ENCODE data around the gene AK8.

Gene AK8
- total RNA-seq, result 0 to 0.97 (median 0.17) reads per million in 3 donors

DNA sequence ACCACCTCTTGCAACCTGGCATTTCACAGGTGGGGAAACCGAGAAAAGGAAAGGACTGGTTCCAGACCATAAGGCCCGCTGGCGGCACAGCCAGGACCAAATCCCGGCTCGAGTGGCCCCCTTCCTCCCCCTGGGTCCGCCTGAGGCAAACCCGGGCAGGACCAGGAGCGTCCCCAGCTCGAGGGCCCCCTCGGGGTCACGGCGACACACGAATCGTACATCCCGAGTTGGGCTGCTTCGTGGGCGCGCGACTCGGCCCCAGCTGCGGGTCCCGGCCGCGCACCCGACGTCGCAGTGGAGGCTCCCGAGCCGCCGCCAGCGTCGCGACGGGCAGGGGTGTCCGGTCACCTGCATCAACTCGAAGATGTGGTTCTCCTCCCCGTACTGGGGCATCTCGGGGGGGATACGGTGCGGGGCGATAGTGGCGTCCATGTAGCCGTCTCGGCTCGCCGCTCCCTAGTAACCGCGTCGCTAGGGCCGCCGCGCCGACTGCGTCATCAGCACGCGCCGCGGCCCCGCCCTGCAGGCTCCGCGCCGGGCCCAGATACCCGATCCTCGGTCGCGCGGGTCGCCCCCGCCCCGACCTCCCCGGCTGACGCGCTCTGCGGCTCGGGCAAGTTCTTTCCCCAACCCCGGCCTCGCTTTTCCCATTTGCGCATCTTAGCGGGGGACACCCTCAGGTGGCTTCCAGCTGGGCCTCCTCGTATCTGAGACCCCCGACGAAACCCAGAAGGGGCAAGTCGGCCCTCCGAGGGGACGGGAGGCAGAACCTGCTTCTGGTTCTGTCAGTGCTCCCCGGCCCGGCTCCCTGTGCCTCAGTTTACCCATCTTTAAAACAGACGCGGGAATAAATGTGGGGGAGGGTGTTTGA lies at the start of gene AK8:
AK8 (minus strand) TSS at position 461 of the 871 bp plus-strand sequence; CDS start at position 432, 29 bp downstream.
- H3K36me3 ChIP-seq (ENCODE audit: control insufficient read depth, insufficient read depth, low read length), result no peaks in the 10 kb centered on the region
- H3K27me3 ChIP-seq (replicated peaks; ENCODE audit: control insufficient read depth, insufficient read depth, low read length, poor library complexity, severe bottlenecking), result no peaks in the 10 kb centered on the region
- peak; percentile 61 to 66 (median 62) for DNase-seq
- H3K27ac ChIP-seq (ENCODE audit: insufficient read depth, low read length, poor library complexity, severe bottlenecking), result peak within 1 kb of the TSS; percentile 68
- no peaks in the 10 kb centered on the region for H3K9me3 ChIP-seq (ENCODE audit: control insufficient read depth, low read length)
- H3K4me3 ChIP-seq (ENCODE audit: insufficient read depth, low read depth, low read length, poor library complexity, severe bottlenecking), result peak within 1 kb of the TSS; percentile 97
- peaks cover 13% of the 10 kb centered on the region for H3K4me1 ChIP-seq (ENCODE audit: control insufficient read depth, insufficient read depth, low read length, poor library complexity, severe bottlenecking)

DNA sequence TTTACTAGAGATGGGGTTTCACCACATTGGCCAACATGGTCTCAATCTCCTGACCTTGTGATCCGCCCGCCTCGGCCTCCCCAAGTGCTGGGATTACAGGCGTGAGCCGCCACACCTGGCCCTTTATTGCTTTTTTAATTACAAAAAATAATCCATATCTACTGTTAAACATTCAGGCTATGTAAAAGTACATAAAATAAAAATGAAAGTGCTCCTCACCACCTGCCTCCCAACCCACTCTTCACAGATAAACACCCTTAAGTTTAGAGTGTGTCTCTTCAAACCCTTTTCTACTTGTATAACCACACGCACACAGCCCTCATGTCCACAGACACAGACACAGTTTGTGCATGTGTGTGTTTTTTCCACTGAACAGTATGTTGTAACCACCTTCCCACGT lies 49.6 kb upstream of the AK8 start:
- Histone ChIP-seq H3K36me3 (ENCODE audit: control insufficient read depth, insufficient read depth, low read length) (peaks cover 47% of the 10 kb centered on the region), H3K27ac (ENCODE audit: insufficient read depth, low read length, poor library complexity, severe bottlenecking) (no peak overlapping the region), H3K27me3 (replicated peaks; ENCODE audit: control insufficient read depth, insufficient read depth, low read length, poor library complexity, severe bottlenecking) (no peaks in the 10 kb centered on the region), H3K4me3 (ENCODE audit: insufficient read depth, low read depth, low read length, poor library complexity, severe bottlenecking) (no peak overlapping the region), H3K4me1 (ENCODE audit: control insufficient read depth, insufficient read depth, low read length, poor library complexity, severe bottlenecking) (no peaks in the 10 kb centered on the region), H3K9me3 (ENCODE audit: control insufficient read depth, low read length) (no peaks in the 10 kb centered on the region)
- no peak for DNase-seq

DNA sequence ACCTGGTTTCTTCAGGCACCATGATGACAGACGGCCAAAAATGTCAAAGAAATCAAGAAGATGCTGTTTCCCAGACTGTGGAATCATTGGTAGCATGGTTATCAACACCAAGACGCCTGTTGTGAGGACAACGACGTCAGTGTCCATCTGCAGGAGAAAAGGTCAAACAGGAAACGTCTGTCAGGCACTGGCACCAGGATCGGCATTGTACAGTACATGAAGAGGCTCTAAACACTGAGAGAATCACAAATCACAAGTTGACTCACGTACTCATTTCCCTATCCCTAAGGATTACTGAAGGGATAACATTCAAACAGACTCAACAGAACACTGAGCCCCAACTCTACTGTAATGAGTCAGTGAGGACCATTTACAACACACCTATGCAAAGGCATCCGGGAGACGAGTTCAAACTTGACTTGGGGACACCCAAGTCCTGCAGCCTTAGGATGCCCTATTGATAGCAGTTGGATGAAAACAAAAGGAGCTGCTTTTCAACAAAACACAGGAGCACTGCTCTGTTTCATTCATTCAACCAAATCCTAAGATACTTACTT lies 45.3 kb upstream of the AK8 start:
- no peaks in the 10 kb centered on the region for H3K27me3 ChIP-seq (replicated peaks; ENCODE audit: control insufficient read depth, insufficient read depth, low read length, poor library complexity, severe bottlenecking)
- no peaks in the 10 kb centered on the region for H3K4me1 ChIP-seq (ENCODE audit: control insufficient read depth, insufficient read depth, low read length, poor library complexity, severe bottlenecking)
- H3K4me3 ChIP-seq (ENCODE audit: insufficient read depth, low read depth, low read length, poor library complexity, severe bottlenecking), result no peak overlapping the region
- H3K9me3 ChIP-seq (ENCODE audit: control insufficient read depth, low read length), result no peaks in the 10 kb centered on the region
- no peak overlapping the region for H3K27ac ChIP-seq (ENCODE audit: insufficient read depth, low read length, poor library complexity, severe bottlenecking)
- peaks cover 85% of the 10 kb centered on the region for H3K36me3 ChIP-seq (ENCODE audit: control insufficient read depth, insufficient read depth, low read length)
- DNase-seq, result no peak

- Histone ChIP-seq H3K27ac (ENCODE audit: insufficient read depth, low read length, poor library complexity, severe bottlenecking) (no peak overlapping the region), H3K4me1 (ENCODE audit: control insufficient read depth, insufficient read depth, low read length, poor library complexity, severe bottlenecking) (no peaks in the 10 kb centered on the region), H3K9me3 (ENCODE audit: control insufficient read depth, low read length) (no peaks in the 10 kb centered on the region), H3K36me3 (ENCODE audit: control insufficient read depth, insufficient read depth, low read length) (peaks cover 84% of the 10 kb centered on the region), H3K4me3 (ENCODE audit: insufficient read depth, low read depth, low read length, poor library complexity, severe bottlenecking) (no peak overlapping the region), H3K27me3 (replicated peaks; ENCODE audit: control insufficient read depth, insufficient read depth, low read length, poor library complexity, severe bottlenecking) (no peaks in the 10 kb centered on the region)
- DNase-seq, result no peak
These were observed 41.7 kb upstream of the AK8 start for GRCh38 chr9:132919614-132920268.

- H3K36me3 ChIP-seq (ENCODE audit: control insufficient read depth, insufficient read depth, low read length), result peaks cover 52% of the 10 kb centered on the region
- H3K9me3 ChIP-seq (ENCODE audit: control insufficient read depth, low read length), result no peaks in the 10 kb centered on the region
- no peaks in the 10 kb centered on the region for H3K27me3 ChIP-seq (replicated peaks; ENCODE audit: control insufficient read depth, insufficient read depth, low read length, poor library complexity, severe bottlenecking)
- H3K4me1 ChIP-seq (ENCODE audit: control insufficient read depth, insufficient read depth, low read length, poor library complexity, severe bottlenecking), result no peaks in the 10 kb centered on the region
- DNase-seq, result no peak
- no peak overlapping the region for H3K4me3 ChIP-seq (ENCODE audit: insufficient read depth, low read depth, low read length, poor library complexity, severe bottlenecking)
- no peak overlapping the region for H3K27ac ChIP-seq (ENCODE audit: insufficient read depth, low read length, poor library complexity, severe bottlenecking)
These were observed 36.8 kb upstream of the AK8 start for GRCh38 chr9:132914924-132915323.

DNA sequence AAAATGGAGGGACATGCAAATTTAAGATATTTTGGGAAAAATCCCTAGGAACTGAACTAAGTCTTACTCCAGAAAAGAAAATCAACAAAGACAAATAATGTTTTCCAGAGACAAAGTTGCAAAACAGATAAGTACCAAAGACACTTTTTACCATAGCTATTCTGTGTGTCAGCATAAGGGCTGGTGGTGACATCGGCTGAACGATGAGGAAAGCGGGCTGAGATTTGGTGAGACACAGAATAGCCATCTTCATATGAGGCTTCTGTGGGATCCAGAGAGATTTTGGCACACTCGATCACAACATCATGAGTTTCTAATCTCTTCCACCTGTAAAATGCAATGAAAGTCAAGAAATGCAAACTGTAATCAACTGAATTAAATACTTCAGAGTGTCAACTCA lies 34.0 kb upstream of the AK8 start:
- no peaks in the 10 kb centered on the region for H3K9me3 ChIP-seq (ENCODE audit: control insufficient read depth, low read length)
- H3K36me3 ChIP-seq (ENCODE audit: control insufficient read depth, insufficient read depth, low read length), result peaks cover 24% of the 10 kb centered on the region
- peaks cover 4% of the 10 kb centered on the region for H3K4me1 ChIP-seq (ENCODE audit: control insufficient read depth, insufficient read depth, low read length, poor library complexity, severe bottlenecking)
- H3K27ac ChIP-seq (ENCODE audit: insufficient read depth, low read length, poor library complexity, severe bottlenecking), result no peak overlapping the region
- no peak for DNase-seq
- H3K4me3 ChIP-seq (ENCODE audit: insufficient read depth, low read depth, low read length, poor library complexity, severe bottlenecking), result no peak overlapping the region
- no peaks in the 10 kb centered on the region for H3K27me3 ChIP-seq (replicated peaks; ENCODE audit: control insufficient read depth, insufficient read depth, low read length, poor library complexity, severe bottlenecking)

DNA sequence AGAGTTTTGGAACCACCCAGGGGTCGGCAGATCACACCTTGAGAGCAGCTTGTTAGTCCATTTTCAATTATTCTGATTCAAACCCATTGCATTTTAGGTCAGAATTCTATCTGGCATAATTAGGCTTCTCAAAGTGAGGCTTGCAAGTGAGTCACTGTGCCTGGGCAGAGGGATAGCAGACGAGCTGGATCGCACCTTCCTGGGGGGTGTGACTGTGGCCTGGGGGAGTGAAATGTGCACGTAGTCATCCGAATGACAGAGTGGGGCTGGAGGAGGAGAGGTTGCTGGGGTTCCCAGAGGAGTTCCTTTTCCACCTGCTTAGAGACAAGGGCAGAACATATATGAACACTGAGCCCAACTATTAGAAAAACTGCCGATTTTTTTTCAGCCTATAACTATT lies 32.3 kb upstream of the AK8 start:
- Histone ChIP-seq H3K9me3 (ENCODE audit: control insufficient read depth, low read length) (no peaks in the 10 kb centered on the region), H3K36me3 (ENCODE audit: control insufficient read depth, insufficient read depth, low read length) (peaks cover 20% of the 10 kb centered on the region), H3K4me1 (ENCODE audit: control insufficient read depth, insufficient read depth, low read length, poor library complexity, severe bottlenecking) (peaks cover 4% of the 10 kb centered on the region), H3K4me3 (ENCODE audit: insufficient read depth, low read depth, low read length, poor library complexity, severe bottlenecking) (no peak overlapping the region), H3K27ac (ENCODE audit: insufficient read depth, low read length, poor library complexity, severe bottlenecking) (no peak overlapping the region), H3K27me3 (replicated peaks; ENCODE audit: control insufficient read depth, insufficient read depth, low read length, poor library complexity, severe bottlenecking) (no peaks in the 10 kb centered on the region)
- DNase-seq, result no peak

- Histone ChIP-seq H3K27me3 (replicated peaks; ENCODE audit: control insufficient read depth, insufficient read depth, low read length, poor library complexity, severe bottlenecking) (no peaks in the 10 kb centered on the region), H3K27ac (ENCODE audit: insufficient read depth, low read length, poor library complexity, severe bottlenecking) (no peak overlapping the region), H3K4me3 (ENCODE audit: insufficient read depth, low read depth, low read length, poor library complexity, severe bottlenecking) (no peak overlapping the region), H3K9me3 (ENCODE audit: control insufficient read depth, low read length) (no peaks in the 10 kb centered on the region), H3K36me3 (ENCODE audit: control insufficient read depth, insufficient read depth, low read length) (peaks cover 23% of the 10 kb centered on the region), H3K4me1 (ENCODE audit: control insufficient read depth, insufficient read depth, low read length, poor library complexity, severe bottlenecking) (peaks cover 4% of the 10 kb centered on the region)
- no peak for DNase-seq
These were observed 31.2 kb upstream of the AK8 start for GRCh38 chr9:132909311-132909710.

- Histone ChIP-seq H3K4me3 (ENCODE audit: insufficient read depth, low read depth, low read length, poor library complexity, severe bottlenecking) (no peak overlapping the region), H3K9me3 (ENCODE audit: control insufficient read depth, low read length) (no peaks in the 10 kb centered on the region), H3K4me1 (ENCODE audit: control insufficient read depth, insufficient read depth, low read length, poor library complexity, severe bottlenecking) (peaks cover 4% of the 10 kb centered on the region), H3K36me3 (ENCODE audit: control insufficient read depth, insufficient read depth, low read length) (peaks cover 30% of the 10 kb centered on the region), H3K27me3 (replicated peaks; ENCODE audit: control insufficient read depth, insufficient read depth, low read length, poor library complexity, severe bottlenecking) (no peaks in the 10 kb centered on the region), H3K27ac (ENCODE audit: insufficient read depth, low read length, poor library complexity, severe bottlenecking) (no peak overlapping the region)
- peak; percentile 15 to 35 (median 28) for DNase-seq
These were observed 30.6 kb upstream of the AK8 start for GRCh38 chr9:132908635-132909034.

- H3K4me1 ChIP-seq (ENCODE audit: control insufficient read depth, insufficient read depth, low read length, poor library complexity, severe bottlenecking), result peaks cover 4% of the 10 kb centered on the region
- peaks cover 32% of the 10 kb centered on the region for H3K36me3 ChIP-seq (ENCODE audit: control insufficient read depth, insufficient read depth, low read length)
- H3K4me3 ChIP-seq (ENCODE audit: insufficient read depth, low read depth, low read length, poor library complexity, severe bottlenecking), result no peak overlapping the region
- DNase-seq, result no peak
- no peaks in the 10 kb centered on the region for H3K9me3 ChIP-seq (ENCODE audit: control insufficient read depth, low read length)
- no peaks in the 10 kb centered on the region for H3K27me3 ChIP-seq (replicated peaks; ENCODE audit: control insufficient read depth, insufficient read depth, low read length, poor library complexity, severe bottlenecking)
- H3K27ac ChIP-seq (ENCODE audit: insufficient read depth, low read length, poor library complexity, severe bottlenecking), result no peak overlapping the region
These were observed 27.6 kb upstream of the AK8 start for GRCh38 chr9:132905726-132906125.

Data from effector memory CD4-positive, alpha-beta T cell (primary cell).